SK-N-SH (cell line): ENCODE data around the gene LRRC8E. TPM values are rescaled to one million over a fixed set of nuclear protein-coding genes. Genes with fewer than 3 reads are reported as not detected.
A peak's percentile ranks its signal among the peaks of the same experiment; 100 is the strongest.

Experiments
- CTCF ChIA-PET: fragments of 300-600, 350-600 bp; formaldehyde crosslinking; extraction: SDS; loops from one replicate; lab custom pipeline; 2021; lab: Yijun Ruan, JAX
- POLR2A ChIA-PET: fragments of 350-600 bp; sonication (Branson Sonifier 250); formaldehyde crosslinking; extraction: SDS; loops from one replicate; lab custom pipeline; 2020; ENCODE audit warnings: antibody characterized with exemption, inconsistent platforms; lab: Yijun Ruan, JAX
- DNase-seq: peaks from one replicate; pipeline ENCODE4 v3.0.0; 2012
- H2AFZ ChIP-seq: fragments of 200-600 bp; sonication (generic); 2 replicates; pipeline ENCODE4 v1.8.1; 2016; ENCODE audit warnings: antibody characterized with exemption, mild to moderate bottlenecking, low read depth
- H3F3A ChIP-seq: fragments of 200-600 bp; sonication (generic); replicated peaks from 2 replicates; pipeline ENCODE3; 2016; ENCODE audit warnings: antibody characterized with exemption, mild to moderate bottlenecking; ENCODE audit not compliant: insufficient read depth
- H3K27ac ChIP-seq, 2 experiments: fragments of 200-500 bp in 1 of 2; fragments of 200-600 bp in 1 of 2; sonication (Bioruptor generic) in 1 of 2; sonication (generic), shearing (Covaris generic) in 1 of 2; 2 replicates each; pipeline versions ENCODE4 v1.5.1 to v1.6.1; 2014 to 2016; ENCODE audit warnings: low read depth in 2 of 2, inconsistent platforms in 1 of 2, low read length in 1 of 2, mild to moderate bottlenecking in 1 of 2, mixed read lengths in 1 of 2
- H3K27me3 ChIP-seq: fragments of 200-600 bp; sonication (generic), shearing (Covaris generic); 2 replicates; pipeline ENCODE4 v1.6.1; 2016; ENCODE audit warnings: mixed run types; ENCODE audit not compliant: insufficient read depth
- H3K36me3 ChIP-seq, 2 experiments: fragments of 200-500 bp in 1 of 2; fragments of 200-600 bp in 1 of 2; sonication (Bioruptor generic) in 1 of 2; sonication (generic) in 1 of 2; replicated peaks in 1 of 2; 2 replicates each; pipeline versions ENCODE3 to v1.5.1; 2014 to 2016; ENCODE audit warnings: low read length in 1 of 2, mild to moderate bottlenecking in 1 of 2; ENCODE audit not compliant: insufficient read depth in 2 of 2, control insufficient read depth in 1 of 2
- H3K4me1 ChIP-seq, 2 experiments: fragments of 200-500 bp in 1 of 2; fragments of 200-600 bp in 1 of 2; sonication (Bioruptor generic) in 1 of 2; sonication (generic), shearing (Covaris generic) in 1 of 2; 2 replicates each; pipeline versions ENCODE4 v1.5.1 to v1.6.1; 2014 to 2016; ENCODE audit warnings: low read depth in 1 of 2, low read length in 1 of 2, mixed run types in 1 of 2; ENCODE audit not compliant: insufficient read depth in 2 of 2, control insufficient read depth in 1 of 2
- H3K4me2 ChIP-seq: fragments of 200-600 bp; sonication (generic), shearing (Covaris generic); 2 replicates; pipeline ENCODE4 v1.6.1; 2017; ENCODE audit warnings: mixed run types
- H3K4me3 ChIP-seq, 2 experiments: fragments of 200-500 bp in 1 of 2; fragments of 200-600 bp in 1 of 2; sonication (Bioruptor generic) in 1 of 2; sonication (generic), shearing (Covaris generic) in 1 of 2; 2 replicates each; pipeline versions ENCODE4 v1.5.1 to v1.8.1; 2014 to 2016; ENCODE audit warnings: low read depth in 2 of 2, inconsistent platforms in 1 of 2, low read length in 1 of 2, mild to moderate bottlenecking in 1 of 2, mixed read lengths in 1 of 2, moderate library complexity in 1 of 2
- H3K79me2 ChIP-seq: fragments of 200-600 bp; sonication (generic); 2 replicates; pipeline ENCODE4 v1.8.1; 2017; ENCODE audit warnings: mild to moderate bottlenecking; ENCODE audit not compliant: insufficient read depth
- H3K9ac ChIP-seq: fragments of 200-600 bp; sonication (generic); 2 replicates; pipeline ENCODE4 v1.6.1; 2017; ENCODE audit warnings: mixed run types
- H3K9me2 ChIP-seq: fragments of 200-600 bp; sonication (generic); 2 replicates; pipeline ENCODE4 v1.6.1; 2017; ENCODE audit warnings: mixed run types
- H3K9me3 ChIP-seq: fragments of 200-600 bp; sonication (generic); 2 replicates; pipeline ENCODE4 v1.6.1; 2017; ENCODE audit warnings: mixed run types, mild to moderate bottlenecking, moderate library complexity
- H4K20me1 ChIP-seq: fragments of 200-600 bp; sonication (generic); 2 replicates; pipeline ENCODE4 v1.6.1; 2017; ENCODE audit warnings: mild to moderate bottlenecking, mixed run types; ENCODE audit not compliant: insufficient read depth
- CHD2 ChIP-seq: fragments of 150-350 bp; IDR thresholded peaks from 2 replicates; pipeline ENCODE4 v1.6.1; 2018; ENCODE audit warnings: low read length; ENCODE audit not compliant: partially characterized antibody
- CTCF ChIP-seq: fragments of 200-600 bp; sonication (generic); IDR thresholded peaks from 2 replicates; pipeline ENCODE4 v1.6.1; 2017; ENCODE audit warnings: antibody characterized with exemption, mild to moderate bottlenecking, moderate library complexity
- EP300 ChIP-seq, 2 experiments: IDR thresholded peaks; 2 replicates each; pipeline versions ENCODE4 v1.4.0 to v1.6.1; 2012; ENCODE audit warnings: borderline replicate concordance in 1 of 2, low read depth in 1 of 2, low read length in 1 of 2
- EZH2phosphoT487 ChIP-seq: fragments of 200-600 bp; sonication (generic); IDR thresholded peaks from 2 replicates; pipeline ENCODE4 v1.6.1; 2017; ENCODE audit warnings: low read depth, mixed run types, mild to moderate bottlenecking, antibody characterized with exemption, moderate library complexity, borderline replicate concordance
- FOXJ3 ChIP-seq: sonication (generic); formaldehyde crosslinking; IDR thresholded peaks from 2 replicates; pipeline ENCODE4 v1.5.1; 2020; ENCODE audit warnings: mild to moderate bottlenecking, missing genetic modification reagents
- GABPA ChIP-seq: IDR thresholded peaks from 2 replicates; pipeline ENCODE4 v1.4.0; 2012; ENCODE audit warnings: low read depth, mild to moderate bottlenecking
- GATA2 ChIP-seq: sonication (generic); formaldehyde crosslinking; IDR thresholded peaks from 2 replicates; pipeline ENCODE4 v1.5.0; 2020; ENCODE audit warnings: mild to moderate bottlenecking, missing genetic modification reagents
- IRF3 ChIP-seq: fragments of 150-350 bp; IDR thresholded peaks from 2 replicates; pipeline ENCODE4 v1.6.1; 2016; ENCODE audit warnings: mild to moderate bottlenecking, low read depth, low read length
- JUND ChIP-seq: IDR thresholded peaks from 2 replicates; pipeline ENCODE4 v1.4.0; 2012
- MAX ChIP-seq: IDR thresholded peaks from 2 replicates; pipeline ENCODE4 v1.4.0; 2012; ENCODE audit warnings: low read depth
- MXI1 ChIP-seq: IDR thresholded peaks from 2 replicates; pipeline ENCODE4 v1.6.1; 2012; ENCODE audit warnings: mild to moderate bottlenecking, low read depth, low read length, improper control_type of control experiment
- NRF1 ChIP-seq: IDR thresholded peaks from 2 replicates; pipeline ENCODE4 v1.6.1; 2012; ENCODE audit warnings: low read depth, mild to moderate bottlenecking, low read length
- PBX3 ChIP-seq: IDR thresholded peaks from 2 replicates; pipeline ENCODE4; 2012
- POLR2AphosphoS5 ChIP-seq: IDR thresholded peaks from 2 replicates; pipeline ENCODE4 v1.6.1; 2012; ENCODE audit warnings: low read depth, low read length
- RAD21 ChIP-seq: IDR thresholded peaks from 2 replicates; pipeline ENCODE4 v1.6.1; 2012; ENCODE audit warnings: mild to moderate bottlenecking, low read length
- SIN3A ChIP-seq: IDR thresholded peaks from 2 replicates; pipeline ENCODE4 v1.6.1; 2012; ENCODE audit warnings: low read depth, mild to moderate bottlenecking, low read length, moderate library complexity, borderline replicate concordance
- TEAD4 ChIP-seq: IDR thresholded peaks from 2 replicates; pipeline ENCODE4 v1.4.0; 2012; ENCODE audit warnings: mild to moderate bottlenecking, borderline replicate concordance; ENCODE audit not compliant: insufficient read depth
- USF1 ChIP-seq: IDR thresholded peaks from 2 replicates; pipeline ENCODE4 v1.4.0; 2012; ENCODE audit warnings: low read depth, borderline replicate concordance
- WGBS: methylation state at CpG from one replicate; pipeline ENCODE4 v1.1.6; 2017; ENCODE audit warnings: low lambda C conversion rate; 5-methylcytosine and 5-hydroxymethylcytosine counted together
- polyA plus RNA-seq, 3 experiments: library from polyadenylated mRNA; depleted of rRNA; stranded (reverse); fragments of >200 nt; gene quantifications; 2 replicates each; pipeline ENCODE4 v1.2.3, GENCODE V29; 2012

LRRC8E gene
- polyA plus RNA-seq, 1 of the 3 experiments (the other 2 are of a cell fraction) = 0.02 TPM

- H3K27me3 ChIP-seq = no peaks in the 10 kb centered on the region
- CTCF ChIA-PET = interaction anchor here (0.9 to 6.7 kb wide), 6 partner anchors 9 to 74 kb away, joined by 3 to 69 read pairs (median 15); partner anchors contain the start of genes SNAPC2 and TIMM44
- no peaks in the 10 kb centered on the region for H3K9me3 ChIP-seq
- H3K4me2 ChIP-seq = peak overlapping the region; percentile 90
- H2AFZ ChIP-seq = no peak overlapping the region
- 24% methylated on average over 9 of the region's 9 CpGs for WGBS
- peaks cover 9% of the 10 kb centered on the region; the same call in 1 of the 2 replicates for H3K79me2 ChIP-seq
- H3K36me3 ChIP-seq = peaks cover 16 to 32% of the 10 kb centered on the region in 2 experiments
- H3K4me1 ChIP-seq = peaks cover 38 to 48% of the 10 kb centered on the region in 2 experiments
- peak overlapping the region; percentile 91 to 99 for H3K27ac ChIP-seq
- peak overlapping the region in 1 of 2 experiments; percentile 45; a peak in 1 of 4 replicates for H3K4me3 ChIP-seq
- POLR2A ChIA-PET = interaction anchor here (1.1 to 1.6 kb wide), 3 partner anchors 8 to 15 kb away, joined by 3 to 15 read pairs (median 4); partner anchors contain the start of genes SNAPC2 and TIMM44
- 0 out of 2 replicates have a peak, but pooled peaks have one; percentile 6 for TF ChIP-seq NRF1
- no peak; the same call in 1 of the 2 replicates for TF ChIP-seq SIN3A
- peak; percentile 15 for TF ChIP-seq CHD2
- 0 out of 2 replicates have a peak, but pooled peaks have one; percentile 38 for TF ChIP-seq GATA2
- TF ChIP-seq EP300 (IDR thresholded peaks at IDR 0.05; ENCODE audit: borderline replicate concordance in 1 of 2, low read depth in 1 of 2, low read length in 1 of 2) = 0 out of 4 replicates have a peak, but pooled peaks of 1 of the 2 experiments have one; percentile 8
- no peak for TF ChIP-seq POLR2AphosphoS5
- TF ChIP-seq GABPA = no peak
- peak; percentile 62; the same call in 1 of the 2 replicates for TF ChIP-seq MXI1
- H4K20me1 ChIP-seq = peaks cover 18% of the 10 kb centered on the region
- H3F3A ChIP-seq = peaks cover 37% of the 10 kb centered on the region
- DNase-seq = peak; percentile 72
- peak overlapping the region; percentile 73 for H3K9ac ChIP-seq
- H3K9me2 ChIP-seq = no peaks in the 10 kb centered on the region
These were observed 40.0 kb downstream of the LRRC8E start for GRCh38 chr19:7928334-7928706.

- peak overlapping the region; percentile 73 for H3K9ac ChIP-seq
- no peak overlapping the region for H2AFZ ChIP-seq
- peaks cover 38 to 43% of the 10 kb centered on the region in 2 experiments for H3K4me1 ChIP-seq
- WGBS = 11% methylated on average over 18 of the region's 24 CpGs
- H3K36me3 ChIP-seq = peaks cover 17 to 35% of the 10 kb centered on the region in 2 experiments
- H4K20me1 ChIP-seq = peaks cover 11% of the 10 kb centered on the region
- H3K9me2 ChIP-seq = no peaks in the 10 kb centered on the region
- peak; percentile 91 for DNase-seq
- no peaks in the 10 kb centered on the region for H3K9me3 ChIP-seq
- H3K27ac ChIP-seq = peak overlapping the region; percentile 91 to 99
- ChIA-PET CTCF (interaction anchor here (0.6 to 6.7 kb wide), 12 partner anchors 9 to 361 kb away, joined by 3 to 69 read pairs (median 4); partner anchors contain the start of genes SNAPC2 and TIMM44), POLR2A (interaction anchor here (0.5 to 1.6 kb wide), 5 partner anchors 8 to 278 kb away, joined by 3 to 15 read pairs (median 3); partner anchors contain the start of genes ELAVL1, SNAPC2 and TIMM44)
- no peaks in the 10 kb centered on the region for H3K27me3 ChIP-seq
- H3K4me2 ChIP-seq = peak overlapping the region; percentile 90
- peak overlapping the region; percentile 0 to 46; a peak in 3 of 4 replicates for H3K4me3 ChIP-seq
- peaks cover 6% of the 10 kb centered on the region; the same call in 1 of the 2 replicates for H3K79me2 ChIP-seq
- peaks cover 37% of the 10 kb centered on the region for H3F3A ChIP-seq
- TF ChIP-seq EP300 (IDR thresholded peaks at IDR 0.05; ENCODE audit: borderline replicate concordance in 1 of 2, low read depth in 1 of 2, low read length in 1 of 2) (no peak), FOXJ3 (no peak), MAX (peak; percentile 1; the same call in 1 of the 2 replicates), PBX3 (peak; percentile 1; the same call in 1 of the 2 replicates), IRF3 (no peak), USF1 (no peak), GATA2 (no peak), POLR2AphosphoS5 (no peak; the same call in 1 of the 2 replicates), TEAD4 (no peak), SIN3A (no peak), JUND (peak; percentile 68), EZH2phosphoT487 (no peak), RAD21 (peak; percentile 42), CTCF (peak; percentile 69)
These were observed 40.7 kb downstream of the LRRC8E start for GRCh38 chr19:7928741-7929701.
